ENCODE data around the gene APOA5.
"Not testable (repeated sequence)": the region's sequence is repeated elsewhere in the genome, so short reads cannot be mapped to it uniquely, and the experiment has no call there.

APOA5 gene

DNA sequence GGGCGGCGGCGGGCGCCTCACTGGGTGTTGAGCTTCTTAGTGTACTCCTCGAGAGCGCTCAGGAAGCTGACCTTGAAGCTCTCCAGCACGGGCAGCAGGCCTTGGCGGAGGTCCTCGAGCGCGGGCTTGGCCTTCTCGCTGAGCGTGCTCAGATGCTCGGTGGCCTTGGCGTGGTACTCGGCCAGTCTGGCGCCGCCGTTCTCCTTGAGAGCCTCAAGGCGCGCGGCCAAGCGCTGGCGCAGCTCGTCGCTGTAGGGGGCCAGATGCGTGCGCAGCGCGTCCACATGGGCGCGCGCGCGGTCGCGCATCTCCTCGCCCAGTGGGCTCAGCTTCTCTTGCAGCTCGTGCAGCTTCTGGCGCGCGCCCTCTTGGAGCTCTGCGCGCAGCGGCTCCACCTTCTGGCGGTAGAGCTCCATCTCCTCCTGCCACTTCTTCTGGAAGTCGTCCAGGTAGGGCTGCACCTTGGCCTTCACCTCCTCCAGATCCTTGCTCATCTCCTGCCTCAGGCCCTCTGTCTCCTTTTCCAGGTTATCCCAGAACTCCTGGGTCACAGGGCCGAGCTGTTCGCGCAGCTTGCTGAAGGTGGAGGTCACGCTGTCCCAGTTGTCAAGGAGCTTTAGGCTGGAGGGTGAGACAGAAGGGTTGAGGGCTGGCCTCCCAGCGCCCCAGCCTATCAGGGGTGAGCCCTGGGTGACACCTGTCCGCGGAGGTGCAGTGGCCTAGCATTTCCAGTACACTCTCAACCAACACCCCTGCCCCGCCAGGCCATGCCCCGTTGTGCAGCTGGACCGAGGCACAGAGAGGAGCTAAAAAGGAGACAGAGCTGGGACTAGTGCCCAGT lies 44.3 kb upstream of the APOA5 start:
- TF ChIP-seq CTCF (IDR thresholded peaks at IDR 0.05; ENCODE audit: insufficient read depth, missing control alignments): peak; percentile 62
- FAIRE-seq (no peak), DNase-seq (ENCODE audit: insufficient read length, low spot score) (peak; percentile 90)

GRCh38 chr11:116835042-116835772 lies 43.5 kb upstream of the APOA5 start:
- no peak for TF ChIP-seq CTCF (IDR thresholded peaks at IDR 0.05; ENCODE audit: insufficient read depth, missing control alignments)
- DNase-seq (ENCODE audit: insufficient read length, low spot score) (no peak), FAIRE-seq (no peak)

GRCh38 chr11:116834535-116835041 lies 42.9 kb upstream of the APOA5 start:
- not testable (repeated sequence) for DNase-seq (ENCODE audit: insufficient read length, low spot score); FAIRE-seq

GRCh38 chr11:116833816-116834534 lies 42.3 kb upstream of the APOA5 start:
- TF ChIP-seq CTCF (IDR thresholded peaks at IDR 0.05; ENCODE audit: insufficient read depth, missing control alignments): no peak
- no peak for DNase-seq (ENCODE audit: insufficient read length, low spot score)
- no peak for FAIRE-seq

DNA sequence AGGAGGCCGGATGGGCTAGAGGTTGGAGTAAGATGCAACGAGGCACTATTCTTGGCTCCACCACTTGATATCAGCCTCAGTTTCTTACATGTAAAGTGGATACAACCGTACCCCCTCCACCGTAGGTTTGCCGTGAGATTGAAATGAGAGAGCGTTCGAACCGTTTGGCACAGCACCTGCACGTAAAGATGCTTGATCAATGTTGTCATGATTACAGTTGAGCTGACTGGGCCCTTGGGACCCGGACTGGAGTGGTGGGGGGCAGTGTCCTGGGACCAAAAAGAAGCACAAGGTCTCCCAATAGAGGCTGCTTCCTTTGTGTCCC lies 41.8 kb upstream of the APOA5 start:
- FAIRE-seq: no peak
- DNase-seq (ENCODE audit: insufficient read length, low spot score): no peak
- TF ChIP-seq CTCF (IDR thresholded peaks at IDR 0.05; ENCODE audit: insufficient read depth, missing control alignments): no peak

GRCh38 chr11:116832350-116833290 lies 40.9 kb upstream of the APOA5 start:
- FAIRE-seq: no peak

More at GRCh38 chr11:116832350-116833290, 40.9 kb upstream of the APOA5 start:
- DNase-seq (ENCODE audit: insufficient read length, low spot score): no peak
- no peak for TF ChIP-seq CTCF (IDR thresholded peaks at IDR 0.05; ENCODE audit: insufficient read depth, missing control alignments)
